22Rv1 (cell line): ENCODE results near the gene SHISA2.
A peak's percentile ranks its signal among the peaks of the same experiment; 100 is the strongest.

Experiments used
- H3K27ac ChIP-seq: fragments of 450-650 bp; 2 replicates; pipeline ENCODE4 v1.5.1; 2017
- CTCF ChIP-seq: fragments of 450-650 bp; IDR thresholded peaks from 2 replicates; pipeline ENCODE4 v1.5.1; 2017; ENCODE audit warnings: mild to moderate bottlenecking
- ZFX ChIP-seq: fragments of 450-650 bp; IDR thresholded peaks from 2 replicates; pipeline ENCODE4 v1.6.1; 2017; ENCODE audit warnings: antibody characterized with exemption, borderline replicate concordance

The SHISA2 gene

GRCh38 chr13:26047040-26047439 lies 4.8 kb downstream of the SHISA2 start:
- H3K27ac ChIP-seq: no peak overlapping the region
- TF ChIP-seq CTCF: no peak
- TF ChIP-seq ZFX: no peak

GRCh38 chr13:26046639-26047038 lies 5.2 kb downstream of the SHISA2 start:
- no peak overlapping the region for H3K27ac ChIP-seq
- TF ChIP-seq ZFX (no peak), CTCF (no peak)

- TF ChIP-seq ZFX (no peak), CTCF (no peak)
- no peak overlapping the region for H3K27ac ChIP-seq
These were observed 6.7 kb downstream of the SHISA2 start for GRCh38 chr13:26045142-26045541.

DNA sequence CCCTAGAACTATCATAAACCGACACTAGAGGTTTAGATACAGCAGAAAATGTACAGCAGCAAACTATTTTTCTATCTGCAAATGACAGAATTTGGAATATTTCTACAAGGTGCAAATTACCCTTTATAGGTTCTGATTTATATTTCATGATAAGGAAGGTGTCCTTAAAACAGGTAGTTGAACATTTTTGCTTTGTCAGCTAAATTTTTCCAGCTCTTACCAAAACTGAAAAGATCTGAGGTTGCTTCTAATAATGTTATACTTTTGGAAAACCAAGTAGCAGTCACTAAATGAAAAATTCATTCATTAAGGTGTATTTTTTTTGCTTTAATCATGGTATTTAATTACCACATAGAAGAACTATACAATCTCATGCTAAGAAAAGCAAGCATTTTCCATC lies 9.0 kb downstream of the SHISA2 start:
- no peak for TF ChIP-seq ZFX
- no peak for TF ChIP-seq CTCF
- H3K27ac ChIP-seq: no peak overlapping the region

- no peak for TF ChIP-seq ZFX
- TF ChIP-seq CTCF: no peak
These were observed 10.4 kb downstream of the SHISA2 start for GRCh38 chr13:26041444-26041843.

DNA sequence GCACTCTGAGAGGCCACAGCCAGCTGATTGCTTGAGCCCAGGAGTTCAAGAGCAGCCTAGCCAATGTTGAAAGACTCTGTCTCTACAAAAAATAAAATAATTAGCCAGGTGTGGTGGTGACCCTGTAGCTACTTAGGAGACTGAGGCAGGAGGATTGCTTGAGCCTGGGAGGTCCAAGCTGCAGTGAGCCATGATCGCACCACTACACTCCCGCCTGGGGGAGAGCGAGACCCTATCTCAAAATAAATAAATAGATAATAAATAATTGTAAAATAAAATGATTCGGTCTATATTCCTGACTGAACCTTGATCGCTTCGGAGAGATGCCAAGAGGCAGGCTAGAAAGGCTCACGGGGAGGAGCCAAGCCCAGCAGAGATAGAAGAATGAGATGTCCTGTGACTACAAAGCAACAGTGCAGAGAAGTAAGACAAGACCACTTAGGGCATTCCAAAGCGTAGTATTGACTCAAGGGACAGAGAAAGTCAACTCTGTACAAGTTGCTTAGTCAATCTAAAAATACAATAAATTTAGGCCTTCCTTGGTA lies 12.8 kb downstream of the SHISA2 start:
- TF ChIP-seq CTCF (no peak), ZFX (no peak)
- H3K27ac ChIP-seq: no peak overlapping the region

More at GRCh38 chr13:26041444-26041843, 10.4 kb downstream of the SHISA2 start:
- H3K27ac ChIP-seq: no peak overlapping the region

GRCh38 chr13:26037302-26037701 lies 14.5 kb downstream of the SHISA2 start:
- TF ChIP-seq ZFX (no peak), CTCF (peak; percentile 74)
- no peak overlapping the region for H3K27ac ChIP-seq
